ENCODE measurements around the gene NMNAT2.
A peak's percentile ranks its signal among the peaks of the same experiment; 100 is the strongest.
"Not testable (repeated sequence)": the region's sequence is repeated elsewhere in the genome, so short reads cannot be mapped to it uniquely, and the experiment has no call there.

Gene NMNAT2

DNA sequence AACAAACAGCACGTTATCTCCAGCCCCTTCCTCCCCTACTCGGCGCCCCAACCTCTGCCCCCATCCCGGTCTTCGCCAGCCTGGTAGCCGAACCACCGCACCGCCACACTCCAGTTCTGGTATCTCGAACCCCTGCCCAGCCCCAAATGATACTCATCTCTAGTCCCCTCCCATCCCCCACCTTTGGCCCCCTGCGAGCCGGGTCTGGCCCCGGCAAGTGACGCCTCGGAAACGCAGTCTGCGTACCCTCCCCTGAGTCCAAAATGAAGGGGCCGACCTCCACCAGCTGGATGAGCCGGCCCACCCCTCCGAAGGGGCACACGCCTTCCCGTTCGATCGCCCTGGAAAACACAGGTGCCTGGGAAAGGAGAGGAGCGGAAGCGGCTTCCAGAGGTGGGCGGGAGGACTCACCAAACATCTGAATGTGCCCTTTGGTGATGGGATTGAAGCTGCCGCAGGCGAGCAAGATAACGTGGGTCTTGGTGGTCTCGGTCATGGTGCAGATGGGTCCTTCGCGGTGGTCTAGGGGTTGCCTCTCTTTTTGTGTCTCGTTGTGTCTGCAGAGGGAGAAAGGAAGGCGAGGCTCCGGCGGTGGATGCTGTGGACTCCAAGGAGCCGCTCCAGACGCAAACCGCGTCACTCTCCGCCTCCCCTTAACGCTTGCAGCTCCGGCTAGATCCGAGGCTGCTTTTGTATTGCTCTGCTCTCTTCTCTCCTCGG lies at the start of gene NMNAT2:
Gene NMNAT2, minus strand, starts transcription at position 609 of the 720 bp plus-strand sequence. Its CDS starts 113 bp downstream, at position 496.
- DNase-seq = peak; percentile 52

DNA sequence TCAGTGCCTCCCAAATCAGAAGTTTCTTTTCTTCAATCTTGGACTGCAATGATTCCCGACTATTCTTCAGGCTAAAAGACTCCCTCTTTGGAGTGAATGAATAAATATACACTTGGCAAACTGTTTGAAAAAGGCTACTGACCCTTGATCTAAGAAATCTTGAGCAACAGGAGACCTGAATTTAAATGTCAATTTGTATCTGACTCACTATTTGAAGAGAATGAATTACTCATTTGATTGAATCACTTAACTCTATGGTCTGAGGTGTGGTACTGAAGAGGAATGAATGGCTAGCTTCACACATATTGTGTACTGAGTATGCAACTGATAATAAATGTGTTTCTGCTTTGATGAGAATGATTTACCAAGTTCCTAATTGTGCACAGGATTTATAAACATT lies 49.5 kb upstream of the NMNAT2 start:
- no peak for DNase-seq

DNA sequence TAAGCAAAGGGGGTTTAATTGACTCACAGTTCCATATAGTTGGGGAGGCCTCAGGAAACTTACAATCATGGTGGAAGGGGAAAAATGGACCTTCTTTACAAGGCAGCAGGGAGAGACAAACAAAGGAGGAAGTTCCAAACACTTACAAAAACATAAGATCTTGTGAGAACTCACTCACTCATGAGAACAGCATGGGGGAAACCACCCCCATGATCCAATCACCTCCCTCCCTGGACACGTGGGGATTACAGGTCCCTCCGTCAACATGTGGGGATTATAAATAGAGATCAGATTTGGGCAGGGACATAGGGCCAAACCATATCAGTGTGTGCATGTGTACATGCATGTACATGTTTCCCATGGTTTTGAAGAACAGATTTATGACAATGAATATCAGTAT lies 48.6 kb upstream of the NMNAT2 start:
- no peak for DNase-seq

DNA sequence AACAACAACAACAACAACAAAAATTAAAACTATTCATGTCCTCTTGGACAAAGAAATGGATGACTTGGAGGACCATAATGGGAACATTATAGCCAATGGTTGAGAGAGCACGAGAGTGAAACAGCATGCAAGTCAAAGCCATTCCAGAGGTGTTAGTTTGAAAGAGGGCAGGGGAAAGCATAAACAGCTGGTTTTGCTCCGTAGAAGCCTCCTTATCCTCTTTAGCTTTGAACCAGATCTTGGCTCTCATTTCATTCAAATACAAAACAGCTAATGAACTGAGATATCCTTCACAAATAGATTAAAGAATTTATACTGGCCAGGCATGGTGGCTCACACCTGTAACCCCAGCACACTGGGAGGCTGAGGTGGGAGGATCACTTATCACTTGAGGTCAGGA lies 45.4 kb upstream of the NMNAT2 start:
- DNase-seq = no peak

DNA sequence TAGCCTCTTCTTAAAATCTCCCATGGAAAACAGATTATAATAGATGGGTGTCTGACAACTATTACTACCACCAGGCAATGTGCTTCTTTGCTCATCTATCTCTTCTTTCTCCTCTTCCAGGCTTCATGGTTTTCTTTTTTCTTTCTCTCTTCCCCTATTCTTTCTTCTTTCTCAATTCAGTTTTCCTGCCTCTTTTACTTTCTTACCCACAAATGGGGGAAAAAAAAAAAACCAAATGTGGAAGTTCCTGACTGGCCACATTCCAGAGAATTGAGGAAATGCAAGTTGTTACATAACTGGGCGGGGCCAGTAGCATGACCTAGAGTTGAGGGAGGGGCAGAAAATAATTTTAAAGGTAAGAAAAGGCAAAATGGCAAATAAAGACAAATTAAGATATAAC lies 43.2 kb upstream of the NMNAT2 start:
- no peak for DNase-seq

DNA sequence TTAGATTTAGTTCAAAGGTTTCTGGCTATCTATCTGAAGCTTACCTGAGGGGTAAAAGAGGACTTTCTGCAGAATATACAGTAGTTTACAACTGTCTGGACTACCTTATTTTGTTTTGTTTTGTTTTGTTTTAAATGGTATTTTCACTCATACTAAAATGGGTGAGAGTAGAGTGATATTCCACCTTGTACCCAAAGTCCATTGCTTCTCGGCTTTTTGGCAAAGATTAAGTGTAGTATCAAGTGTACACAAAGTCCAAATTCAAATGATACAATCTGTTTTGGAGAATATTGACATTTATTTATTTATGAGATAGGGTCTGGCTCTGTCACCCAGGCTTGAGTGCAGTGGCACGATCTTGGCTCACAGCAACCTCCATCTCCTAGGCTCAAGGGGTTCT lies 42.4 kb upstream of the NMNAT2 start:
- DNase-seq = no peak

DNA sequence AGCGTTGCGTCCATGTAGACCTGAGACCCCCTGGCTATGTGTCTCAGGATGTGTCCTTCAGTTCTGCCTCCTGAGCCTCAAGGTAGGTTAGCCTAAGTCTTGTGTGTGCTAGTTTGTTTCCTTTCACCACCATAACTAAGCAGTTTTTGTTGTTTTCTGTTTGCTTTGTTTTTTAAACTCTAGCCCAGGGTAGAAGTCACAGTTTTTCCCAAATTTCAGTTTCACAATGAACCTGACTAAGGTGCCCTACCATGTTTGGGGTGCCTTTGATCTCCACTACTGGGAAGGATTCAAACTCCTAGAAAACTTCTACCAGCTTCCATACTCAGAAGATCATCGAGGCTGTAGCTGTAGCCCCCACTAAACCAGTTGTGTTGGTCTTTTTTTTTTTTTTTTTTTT lies 39.3 kb upstream of the NMNAT2 start:
- DNase-seq = no peak

DNA sequence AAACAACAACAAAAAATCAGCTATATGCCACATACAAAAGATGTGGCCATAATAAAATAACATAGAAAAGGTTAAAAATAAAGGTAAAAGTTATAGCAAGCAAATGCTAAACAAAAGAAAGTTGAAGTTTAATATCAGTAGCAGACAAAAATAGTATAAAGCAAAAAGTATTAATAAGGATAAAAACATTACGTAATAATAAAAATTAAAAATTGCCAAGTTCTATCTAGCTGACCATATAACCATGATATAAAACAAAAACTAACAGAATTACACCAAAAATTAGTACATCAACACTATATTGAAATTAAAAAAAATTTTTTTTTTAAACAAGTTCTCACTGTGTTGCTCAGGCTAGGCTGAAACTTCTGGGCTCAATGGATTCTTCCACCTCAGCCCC lies 38.6 kb upstream of the NMNAT2 start:
- DNase-seq = no peak

DNA sequence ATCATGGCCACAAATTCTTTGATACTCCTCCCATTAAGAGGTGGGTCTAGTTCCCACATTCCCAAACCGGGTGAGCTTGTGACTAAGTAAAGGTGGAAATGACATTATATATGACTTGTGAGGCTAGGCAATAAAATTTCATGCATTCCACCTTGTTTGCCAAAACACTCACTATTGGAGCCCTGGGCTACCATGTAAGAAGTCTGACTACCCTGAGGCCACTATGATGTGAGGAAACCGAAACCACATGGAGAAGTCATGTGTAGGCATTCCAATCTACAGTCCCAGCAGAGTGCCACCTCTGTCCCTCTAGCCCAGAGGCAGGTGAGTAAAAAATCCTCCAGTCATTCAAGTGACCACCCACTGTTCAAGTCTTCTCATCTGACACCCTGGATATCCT lies 36.2 kb upstream of the NMNAT2 start:
- no peak for DNase-seq

DNA sequence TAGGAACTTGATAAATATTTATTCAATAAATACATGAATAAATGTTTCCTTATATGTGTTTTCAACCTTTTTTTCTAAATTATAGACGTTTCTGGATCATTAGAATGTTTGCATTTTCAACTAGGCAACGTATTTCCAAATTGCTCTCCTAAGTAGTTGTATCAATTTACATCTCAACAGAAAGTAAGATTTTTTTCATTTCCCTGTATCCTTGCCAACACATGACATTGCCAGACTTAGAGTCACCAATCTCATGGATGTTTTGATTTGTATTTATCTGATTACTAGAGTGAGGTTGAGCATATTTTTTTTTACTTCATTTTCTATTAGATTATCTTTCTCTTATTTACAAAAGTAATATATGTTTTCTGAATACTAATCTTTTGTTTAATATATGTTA lies 31.9 kb upstream of the NMNAT2 start:
- no peak for DNase-seq

DNA sequence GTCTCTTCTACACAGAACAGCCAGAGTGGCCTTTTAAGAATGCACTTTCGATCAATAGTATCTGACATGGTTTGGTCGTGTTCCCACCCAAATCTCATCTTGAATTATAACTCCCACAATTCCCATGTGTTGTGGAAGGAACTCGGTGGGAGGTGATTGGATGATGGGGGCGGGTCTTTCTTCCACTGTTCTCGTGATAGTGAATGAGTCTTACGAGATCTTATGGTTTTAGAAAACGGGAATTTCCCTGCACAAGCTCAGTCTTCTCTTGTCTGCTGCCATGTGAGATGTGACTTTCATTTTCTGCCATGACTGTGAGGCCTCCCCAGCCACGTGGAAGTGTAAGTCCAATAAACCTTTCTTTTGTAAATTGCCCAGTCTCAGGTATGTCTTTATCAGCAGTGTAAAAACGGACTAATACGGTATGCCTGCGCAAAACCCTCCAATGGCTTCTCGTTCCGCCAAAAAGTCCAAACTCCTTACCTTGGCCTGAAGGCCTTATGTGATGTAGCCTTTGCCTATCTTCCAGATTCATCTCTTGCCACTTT lies 31.1 kb upstream of the NMNAT2 start:
- no peak for DNase-seq

DNA sequence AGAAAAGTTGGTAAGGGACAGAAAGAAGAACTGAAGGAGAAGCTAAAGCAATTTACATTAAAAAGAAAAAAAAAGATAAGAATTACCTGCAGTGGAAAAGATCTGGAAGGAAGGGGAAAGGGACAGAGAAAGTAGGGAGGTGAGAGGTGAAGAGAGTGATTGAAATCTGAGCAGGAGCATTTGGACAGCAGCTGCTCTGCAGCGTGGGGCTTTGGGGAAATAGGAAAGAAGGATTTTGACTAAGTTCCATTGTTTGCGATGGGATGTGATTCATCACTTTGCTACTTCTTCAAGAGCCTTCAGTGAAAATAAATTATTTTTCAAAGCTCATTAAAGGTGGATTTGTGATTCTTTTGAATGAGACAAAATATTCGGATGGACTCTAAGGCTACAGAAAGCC lies 26.1 kb upstream of the NMNAT2 start:
- no peak for DNase-seq

DNA sequence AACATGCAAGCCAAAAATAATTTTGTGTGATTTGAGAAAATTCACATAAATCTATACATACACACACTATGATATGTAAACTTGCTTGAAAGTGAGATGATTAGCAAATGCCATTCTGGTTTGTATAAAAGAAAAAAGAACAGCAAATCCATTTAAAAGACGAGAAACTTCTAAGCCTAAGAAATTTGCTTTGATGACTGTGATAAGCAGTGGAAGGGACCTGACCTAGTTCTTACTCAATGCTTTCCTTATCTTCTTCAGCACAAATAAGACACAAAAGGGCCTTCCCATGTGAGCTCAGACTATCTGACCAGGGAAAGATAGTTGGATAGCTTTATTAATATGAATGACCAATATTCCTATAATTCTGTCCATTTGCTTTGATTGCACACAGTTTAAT lies 25.3 kb upstream of the NMNAT2 start:
- DNase-seq = no peak

DNA sequence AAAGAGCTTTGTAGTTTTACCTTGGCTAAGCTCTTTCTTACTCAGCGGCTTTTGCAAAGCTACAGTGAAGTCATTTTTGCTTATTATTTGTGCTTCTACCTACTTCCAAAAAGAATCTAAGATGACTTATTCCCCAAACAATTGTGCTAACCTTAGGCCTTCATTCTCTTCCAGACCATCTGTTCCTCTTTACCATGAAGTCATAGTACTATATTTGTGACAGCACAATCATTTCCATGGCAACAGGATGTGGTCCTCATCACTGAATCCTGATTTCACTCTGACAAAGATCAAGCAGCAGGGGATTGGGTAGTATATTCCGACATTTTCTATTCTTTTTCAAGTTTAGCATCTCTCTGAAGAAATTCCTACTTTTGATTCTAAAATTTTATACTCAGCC lies 24.8 kb upstream of the NMNAT2 start:
- no peak for DNase-seq

DNA sequence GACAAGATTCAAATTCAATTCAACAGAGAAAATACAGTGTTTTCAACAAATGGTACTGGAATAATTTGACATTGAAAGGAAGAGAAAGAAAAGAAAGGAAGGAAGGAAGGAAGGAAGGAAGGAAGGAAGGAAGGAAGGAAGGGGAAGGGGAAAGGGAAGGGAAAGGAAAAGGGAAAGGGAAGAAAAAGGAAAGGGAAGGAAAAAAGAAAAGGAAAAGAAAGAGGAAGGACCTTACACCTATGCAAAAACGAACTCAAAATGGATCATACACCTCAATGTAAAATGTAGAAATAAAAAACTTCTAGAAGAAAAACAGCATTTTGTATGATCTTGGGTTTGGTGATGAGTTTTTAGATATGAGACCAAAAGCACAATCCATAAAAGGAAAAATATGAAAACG lies 19.9 kb upstream of the NMNAT2 start:
- DNase-seq = no peak

DNA sequence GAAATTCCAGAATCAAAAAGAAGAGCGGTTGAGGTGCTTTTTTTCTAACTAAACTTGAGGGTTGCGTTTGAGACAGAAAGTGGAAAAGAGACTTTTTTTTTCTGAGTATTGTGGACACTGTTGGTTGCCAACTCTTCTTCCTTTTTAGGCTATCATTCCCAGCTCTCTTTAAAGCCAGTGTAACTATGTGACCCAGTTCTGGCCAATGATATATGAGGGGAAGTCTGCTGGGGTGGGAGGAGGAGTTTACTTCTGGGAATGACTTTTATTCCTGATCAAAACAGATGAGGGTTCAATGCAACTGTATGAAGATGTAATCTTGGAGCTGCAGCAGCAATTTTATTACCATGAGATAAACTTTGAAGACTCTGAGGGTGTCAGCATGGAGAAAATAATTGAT lies 17.3 kb upstream of the NMNAT2 start:
- no peak for DNase-seq

DNA sequence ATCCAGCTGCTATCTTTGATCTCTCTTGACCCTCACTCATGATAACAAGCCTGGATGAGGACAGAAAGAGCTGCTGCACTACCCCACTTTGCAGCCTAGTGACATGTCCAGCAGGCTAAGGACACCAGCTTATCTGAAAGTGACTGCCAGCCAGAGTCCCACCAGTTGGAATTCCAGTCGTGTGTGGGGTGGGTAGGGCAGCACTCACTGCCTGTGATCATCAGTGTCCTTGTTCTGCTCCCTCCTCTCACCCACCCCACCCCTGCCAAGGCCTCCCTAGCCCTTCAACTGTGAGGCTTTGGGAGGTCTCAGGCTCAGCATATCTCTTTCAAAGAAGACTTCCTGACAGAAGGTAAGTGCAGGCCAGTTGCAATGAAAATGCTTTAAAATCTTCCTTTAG lies 15.5 kb upstream of the NMNAT2 start:
- no peak for DNase-seq

DNA sequence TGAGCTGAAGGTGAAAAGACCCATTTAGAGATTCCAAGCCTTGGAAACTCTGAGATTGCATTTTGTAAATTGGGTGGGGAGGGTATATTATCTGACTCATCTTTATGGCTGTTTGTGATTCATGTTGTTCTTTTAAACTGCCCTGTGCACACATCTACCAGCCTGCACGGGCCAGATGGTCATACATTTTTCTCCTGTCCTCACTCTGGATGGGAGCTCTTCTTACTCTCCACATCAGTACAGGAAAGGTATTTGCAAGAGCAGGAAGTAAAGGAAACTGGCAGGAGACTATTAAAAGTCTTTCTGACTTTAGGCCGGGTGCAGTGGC lies 14.3 kb upstream of the NMNAT2 start:
- no peak for DNase-seq

DNA sequence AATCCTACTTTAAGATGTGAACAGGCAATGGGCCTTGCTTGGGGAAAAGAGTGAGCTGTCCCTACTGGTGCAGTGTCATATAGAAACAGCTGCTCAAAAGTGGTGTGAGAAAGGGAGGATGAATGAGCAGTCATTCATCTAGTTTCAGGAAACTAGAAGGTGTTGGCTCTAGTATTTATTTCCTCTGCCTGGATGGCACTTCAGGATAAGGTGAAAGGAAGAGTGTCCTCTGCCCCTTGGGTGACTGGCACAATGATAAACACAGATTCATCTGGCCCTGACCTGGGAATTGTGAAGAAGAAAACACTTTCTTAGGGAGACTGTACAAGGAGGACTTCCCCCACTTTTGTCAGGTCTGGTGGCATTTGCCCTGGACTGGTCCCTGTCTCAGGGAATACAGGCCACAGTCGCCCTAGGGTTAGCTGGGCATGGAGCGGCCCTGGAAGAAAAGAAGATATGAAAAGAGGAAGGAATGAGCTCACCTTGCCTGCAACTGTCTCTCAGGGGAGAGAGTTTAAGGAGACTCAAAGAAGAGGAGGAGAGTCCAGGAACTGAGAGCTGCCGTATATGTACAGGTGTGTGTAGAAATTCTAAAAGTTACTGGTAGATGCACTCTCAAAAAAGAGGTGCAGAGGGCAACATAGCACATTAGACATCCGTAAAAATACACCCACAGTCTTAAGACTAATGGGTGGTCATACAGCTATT lies 13.8 kb upstream of the NMNAT2 start:
- no peak for DNase-seq

DNA sequence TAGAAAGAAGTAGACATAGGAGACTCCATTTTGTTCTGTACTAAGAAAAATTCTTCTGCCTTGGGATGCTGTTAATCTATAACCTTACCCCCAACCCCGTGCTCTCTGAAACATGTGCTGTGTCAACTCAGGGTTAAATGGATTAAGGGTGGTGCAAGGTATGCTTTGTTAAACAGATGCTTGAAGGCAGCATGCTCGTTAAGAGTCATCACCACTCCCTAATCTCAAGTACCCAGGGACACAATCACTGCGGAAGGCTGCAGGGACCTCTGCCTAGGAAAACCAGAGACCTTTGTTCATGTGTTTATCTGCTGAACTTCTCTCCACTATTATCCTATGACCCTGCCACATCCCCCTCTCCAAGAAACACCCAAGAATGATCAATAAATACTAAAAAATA lies 9.4 kb upstream of the NMNAT2 start:
- not testable (repeated sequence) for DNase-seq

DNA sequence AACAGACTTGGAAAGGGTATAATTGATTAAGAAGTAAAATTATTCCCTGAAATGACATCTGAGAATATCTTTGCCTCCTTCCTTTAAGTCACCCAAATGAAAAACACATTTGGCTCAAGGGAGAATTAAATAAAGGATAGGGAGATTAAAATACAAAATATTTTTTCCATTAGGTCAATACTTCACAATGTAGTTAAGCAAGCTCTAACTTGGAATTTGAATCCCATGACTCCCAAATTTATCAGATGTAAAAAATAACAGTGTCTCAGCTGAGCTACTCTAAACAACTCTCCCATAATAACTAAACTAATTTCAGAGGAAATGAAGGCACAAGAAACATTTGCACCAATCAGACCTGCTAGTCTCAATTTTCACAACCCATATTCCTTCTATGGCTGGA lies 6.5 kb upstream of the NMNAT2 start:
- no peak for DNase-seq

DNA sequence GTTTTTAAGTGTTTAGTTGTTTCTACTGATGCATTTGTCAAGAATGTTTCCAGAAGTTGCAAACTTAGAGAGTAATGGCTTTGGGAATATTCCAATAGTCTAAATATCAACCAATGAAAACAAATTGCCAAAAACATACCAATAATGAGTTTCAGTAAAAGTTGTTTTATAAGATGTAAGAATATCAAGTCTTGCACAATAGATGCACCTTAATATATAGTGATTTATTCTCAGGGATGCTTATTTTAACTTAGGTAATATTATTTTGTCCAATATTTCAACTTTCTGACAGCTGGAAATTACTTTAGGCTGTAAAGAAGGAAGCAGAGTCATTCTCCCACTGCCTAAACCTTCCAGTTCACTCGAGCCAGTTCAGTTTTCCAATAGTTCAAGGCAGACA lies 5.4 kb upstream of the NMNAT2 start:
- no peak for DNase-seq

DNA sequence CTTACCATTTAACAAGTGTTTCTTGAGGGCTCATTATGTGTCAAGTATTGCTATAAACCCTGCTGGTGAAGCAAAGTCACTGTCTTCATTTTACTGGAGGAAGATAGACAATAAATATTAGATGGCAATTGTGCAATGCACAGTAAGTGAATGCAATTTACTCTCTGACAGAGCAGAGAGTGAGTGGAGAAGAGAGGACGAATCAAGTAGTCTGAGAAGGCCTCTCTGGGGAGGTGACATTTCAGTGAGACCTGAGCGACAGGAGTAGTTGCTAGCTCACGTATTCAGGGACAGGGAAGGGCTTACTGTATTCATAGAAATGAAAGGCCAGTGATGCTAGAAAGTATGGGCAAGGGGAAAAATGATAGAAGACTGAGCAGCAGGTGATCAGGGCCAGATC lies 1.2 kb upstream of the NMNAT2 start:
- no peak for DNase-seq

DNA sequence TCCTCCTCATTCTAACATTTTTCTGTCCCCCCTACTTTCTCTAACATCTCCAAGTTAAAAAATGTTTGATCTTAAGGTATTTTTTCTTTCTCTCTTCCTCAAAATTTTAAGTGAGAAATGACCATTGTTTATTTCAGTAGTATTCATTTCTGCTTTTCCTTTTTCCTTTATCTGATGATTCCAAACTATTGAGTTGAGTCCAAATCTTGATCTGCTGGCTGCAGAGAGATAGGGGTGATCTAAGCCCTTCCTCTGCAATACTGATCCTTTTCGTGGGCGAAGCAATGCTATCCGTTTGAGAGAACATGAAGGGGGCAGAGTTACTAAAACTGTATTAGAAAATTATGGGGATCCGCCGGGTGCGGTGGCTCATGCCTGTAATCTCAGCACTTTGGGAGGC lies 516 bp upstream of the NMNAT2 start:
- DNase-seq = no peak

Data from DMS79 (cell line).